Vagina (tissue), 2 donors: ENCODE results near the gene GP1BB. TPM values are rescaled to one million over a fixed set of nuclear protein-coding genes. Genes with fewer than 3 reads are reported as not detected.
"Not testable (repeated sequence)": the region's sequence is repeated elsewhere in the genome, so short reads cannot be mapped to it uniquely, and the experiment has no call there.

ENCODE experiments used
- DNase-seq, 2 donors: peaks; one replicate each; pipeline ENCODE4 v3.0.0-alpha.2; 2017; ENCODE audit errors: extremely low spot score in 2 of 2
- H3K27ac ChIP-seq: fragments of 200-600 bp; sonication (generic); one replicate; pipeline ENCODE4 v1.5.1; 2019
- H3K27me3 ChIP-seq: fragments of 200-600 bp; sonication (generic); one replicate; pipeline ENCODE4 v1.5.1; 2019
- H3K36me3 ChIP-seq, 2 donors: fragments of 200-600 bp; sonication (generic); one replicate each; pipeline ENCODE4 v1.5.1; 2017 to 2019
- H3K4me1 ChIP-seq: fragments of 200-600 bp; sonication (generic); one replicate; pipeline ENCODE4 v1.5.1; 2019
- H3K4me3 ChIP-seq, 2 donors: fragments of 200-600 bp; sonication (generic); 1 replicate in 1 of 2; 2 replicates in 1 of 2; pipeline ENCODE4 v1.5.1; 2016 to 2019
- H3K9me3 ChIP-seq: fragments of 200-600 bp; sonication (generic); one replicate; pipeline ENCODE4 v1.5.1; 2019
- POLR2A ChIP-seq, 2 donors: fragments of 450-650 bp; IDR thresholded peaks; one replicate each; pipeline ENCODE4 v1.6.1; 2017; ENCODE audit warnings: antibody characterized with exemption in 2 of 2, mild to moderate bottlenecking in 2 of 2, moderate library complexity in 2 of 2
- POLR2AphosphoS5 ChIP-seq, 2 donors: sonication (generic); formaldehyde crosslinking; IDR thresholded peaks; one replicate each; pipeline ENCODE4 v1.9.0; 2017; ENCODE audit warnings: antibody characterized with exemption in 2 of 2, mild to moderate bottlenecking in 2 of 2, low read depth in 1 of 2; ENCODE audit not compliant: insufficient read depth in 1 of 2
- intact Hi-C: fragments of 100-400 bp; cut with DNase I; formaldehyde crosslinking; loops from one replicate; pipeline ENCODE4 v1.15.1; 2023
- total RNA-seq: library from RNA; depleted of rRNA; stranded (reverse); fragments of >200 nt; gene quantifications from one replicate; pipeline ENCODE4 v1.2.3, GENCODE V29; 2016
- TF ChIP-seq, protein P1 (sequence below), 3 experiments: fragments of 450-650 bp in 2 of 3; fragments of 200-600 bp in 1 of 3; sonication (generic) in 1 of 3; IDR thresholded peaks; one replicate each; pipeline ENCODE4 v1.5.1; 2017 to 2019; ENCODE audit warnings: antibody characterized with exemption in 3 of 3, mild to moderate bottlenecking in 2 of 3, moderate library complexity in 2 of 3

The GP1BB gene
- total RNA-seq, 1 donor from 2014 or later, result 14.5 TPM

DNA sequence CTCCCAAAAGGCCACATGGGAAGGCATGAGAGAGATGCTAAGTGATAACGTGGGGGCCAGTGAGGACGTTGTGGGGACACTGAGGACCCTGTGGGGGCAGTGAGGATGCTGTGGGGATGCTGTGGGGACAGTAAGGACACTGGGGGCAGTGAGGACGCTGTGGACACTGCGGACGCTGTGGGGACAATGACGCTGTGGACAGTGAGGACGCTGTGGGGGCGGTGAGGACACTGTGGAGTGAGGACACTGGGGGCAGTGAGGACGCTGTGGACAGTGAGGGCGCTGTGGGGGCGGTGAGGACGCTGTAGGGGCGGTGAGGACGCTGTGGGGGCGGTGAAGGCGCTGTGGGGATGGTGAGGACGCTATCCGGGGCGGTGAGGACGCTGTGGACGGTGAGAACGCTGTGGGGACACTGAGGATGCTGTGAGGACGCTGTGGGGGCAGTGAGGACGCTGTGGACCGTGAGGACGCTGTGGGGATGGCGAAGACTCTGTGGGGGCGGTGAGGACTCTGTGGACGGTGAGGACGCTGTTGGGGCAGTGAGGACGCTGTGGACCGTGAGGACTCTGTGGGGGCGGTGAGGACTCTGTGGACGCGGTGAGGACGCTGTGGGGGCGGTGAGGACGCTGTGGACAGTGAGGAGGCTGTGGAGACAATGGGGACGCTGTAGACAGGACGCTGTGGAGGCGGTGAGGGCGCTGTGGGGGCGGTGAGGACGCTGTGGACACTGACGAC is 1.8 kb downstream of the GP1BB start:
- TF ChIP-seq POLR2A (IDR thresholded peaks at IDR 0.05) (no peak), POLR2AphosphoS5 (IDR thresholded peaks at IDR 0.05; ENCODE audit: insufficient read depth in 1 of 2, low read depth in 1 of 2) (no peak)
- TF ChIP-seq, protein P1, sequence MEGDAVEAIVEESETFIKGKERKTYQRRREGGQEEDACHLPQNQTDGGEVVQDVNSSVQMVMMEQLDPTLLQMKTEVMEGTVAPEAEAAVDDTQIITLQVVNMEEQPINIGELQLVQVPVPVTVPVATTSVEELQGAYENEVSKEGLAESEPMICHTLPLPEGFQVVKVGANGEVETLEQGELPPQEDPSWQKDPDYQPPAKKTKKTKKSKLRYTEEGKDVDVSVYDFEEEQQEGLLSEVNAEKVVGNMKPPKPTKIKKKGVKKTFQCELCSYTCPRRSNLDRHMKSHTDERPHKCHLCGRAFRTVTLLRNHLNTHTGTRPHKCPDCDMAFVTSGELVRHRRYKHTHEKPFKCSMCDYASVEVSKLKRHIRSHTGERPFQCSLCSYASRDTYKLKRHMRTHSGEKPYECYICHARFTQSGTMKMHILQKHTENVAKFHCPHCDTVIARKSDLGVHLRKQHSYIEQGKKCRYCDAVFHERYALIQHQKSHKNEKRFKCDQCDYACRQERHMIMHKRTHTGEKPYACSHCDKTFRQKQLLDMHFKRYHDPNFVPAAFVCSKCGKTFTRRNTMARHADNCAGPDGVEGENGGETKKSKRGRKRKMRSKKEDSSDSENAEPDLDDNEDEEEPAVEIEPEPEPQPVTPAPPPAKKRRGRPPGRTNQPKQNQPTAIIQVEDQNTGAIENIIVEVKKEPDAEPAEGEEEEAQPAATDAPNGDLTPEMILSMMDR (IDR thresholded peaks at IDR 0.05), result no peak
- Histone ChIP-seq H3K36me3 (peaks cover 0 to 29% of the 10 kb centered on the region in 2 donors), H3K27ac (no peak overlapping the region), H3K9me3 (no peaks in the 10 kb centered on the region), H3K4me3 (no peak overlapping the region), H3K27me3 (no peaks in the 10 kb centered on the region), H3K4me1 (peaks cover 13% of the 10 kb centered on the region)
- no peak for DNase-seq
- intact Hi-C loops, result no loop called here

DNA sequence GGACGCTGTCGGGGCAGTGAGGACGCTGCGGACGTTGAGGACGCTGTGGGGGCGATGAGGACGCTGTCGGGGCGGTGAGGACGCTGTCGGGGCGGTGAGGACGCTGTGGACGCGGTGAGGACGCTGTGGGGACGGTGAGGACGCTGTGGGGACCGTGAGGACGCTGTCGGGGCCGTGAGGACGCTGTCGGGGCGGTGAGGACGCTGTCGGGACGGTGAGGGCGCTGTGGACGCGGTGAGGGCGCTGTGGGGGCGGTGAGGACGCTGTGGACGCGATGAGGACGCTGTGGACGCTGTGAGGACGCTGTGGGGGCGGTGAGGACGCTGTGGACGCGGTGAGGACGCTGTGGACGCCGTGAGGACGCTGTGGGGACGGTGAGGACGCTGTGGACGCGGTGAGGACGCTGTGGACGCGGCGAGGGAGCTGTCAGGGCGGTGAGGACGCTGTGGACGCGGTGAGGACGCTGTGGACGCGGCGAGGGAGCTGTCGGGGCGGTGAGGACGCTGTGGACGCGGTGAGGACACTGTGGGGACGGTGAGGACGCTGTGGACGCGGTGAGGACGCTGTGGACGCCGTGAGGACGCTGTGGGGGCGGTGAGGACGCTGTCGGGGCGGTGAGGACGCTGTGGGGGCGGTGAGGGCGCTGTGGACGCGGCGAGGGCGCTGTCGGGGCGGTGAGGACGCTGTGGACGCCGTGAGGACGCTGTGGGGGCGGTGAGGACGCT is 2.9 kb downstream of the GP1BB start:
- Histone ChIP-seq H3K36me3 (peaks cover 0 to 18% of the 10 kb centered on the region in 2 donors), H3K4me1 (peaks cover 23% of the 10 kb centered on the region)
- DNase-seq, H3K9me3 ChIP-seq, H3K4me3 ChIP-seq, H3K27me3 ChIP-seq, intact Hi-C loops, H3K27ac ChIP-seq: not testable (repeated sequence)

DNA sequence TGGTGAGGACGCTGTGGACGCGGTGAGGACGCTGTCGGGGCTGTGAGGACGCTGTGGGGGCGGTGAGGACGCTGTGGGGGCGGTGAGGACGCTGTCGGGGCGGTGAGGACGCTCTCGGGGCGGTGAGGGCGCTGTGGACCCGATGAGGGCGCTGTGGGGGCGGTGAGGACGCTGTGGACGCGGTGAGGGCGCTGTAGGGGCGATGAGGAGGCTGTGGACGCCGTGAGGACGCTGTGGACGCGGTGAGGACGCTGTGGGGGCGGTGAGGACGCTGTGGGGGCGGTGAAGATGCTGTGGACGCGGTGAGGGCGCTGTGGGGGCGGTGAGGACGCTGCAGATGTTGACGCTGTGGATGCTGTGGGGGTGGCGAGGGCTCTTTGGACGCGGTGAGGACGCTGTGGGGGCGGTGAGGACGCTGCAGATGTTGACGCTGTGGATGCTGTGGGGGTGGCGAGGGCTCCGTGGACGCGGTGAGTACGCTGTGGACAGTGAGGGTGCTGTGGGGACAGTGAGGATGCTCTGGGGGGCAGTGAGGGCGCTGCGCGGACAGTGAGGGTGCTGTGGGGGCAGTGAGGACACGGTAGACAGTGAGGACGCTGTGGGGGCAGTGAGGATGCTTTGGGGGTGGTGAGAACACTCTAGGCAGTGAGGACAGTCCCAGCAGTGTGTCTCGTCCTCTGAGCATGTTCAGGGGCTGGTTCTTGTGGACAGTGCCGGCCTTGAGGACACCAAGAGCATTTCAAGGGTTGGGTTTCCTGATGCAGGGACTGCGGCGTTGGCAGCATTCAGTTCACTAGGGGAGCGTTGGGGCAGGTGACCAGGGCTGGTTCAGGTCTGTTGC is 4.2 kb downstream of the GP1BB start:
- intact Hi-C loops, result no loop called here
- DNase-seq, result no peak
- no peak overlapping the region for H3K27ac ChIP-seq
- H3K4me1 ChIP-seq, result peaks cover 23% of the 10 kb centered on the region
- no peaks in the 10 kb centered on the region for H3K9me3 ChIP-seq
- H3K36me3 ChIP-seq, result peaks cover 0 to 7% of the 10 kb centered on the region in 2 donors
- TF ChIP-seq POLR2AphosphoS5 (IDR thresholded peaks at IDR 0.05; ENCODE audit: insufficient read depth in 1 of 2, low read depth in 1 of 2), result no peak
- TF ChIP-seq, protein P1 (IDR thresholded peaks at IDR 0.05), result no peak
- TF ChIP-seq POLR2A (IDR thresholded peaks at IDR 0.05), result no peak
- no peak overlapping the region for H3K4me3 ChIP-seq
- no peaks in the 10 kb centered on the region for H3K27me3 ChIP-seq

DNA sequence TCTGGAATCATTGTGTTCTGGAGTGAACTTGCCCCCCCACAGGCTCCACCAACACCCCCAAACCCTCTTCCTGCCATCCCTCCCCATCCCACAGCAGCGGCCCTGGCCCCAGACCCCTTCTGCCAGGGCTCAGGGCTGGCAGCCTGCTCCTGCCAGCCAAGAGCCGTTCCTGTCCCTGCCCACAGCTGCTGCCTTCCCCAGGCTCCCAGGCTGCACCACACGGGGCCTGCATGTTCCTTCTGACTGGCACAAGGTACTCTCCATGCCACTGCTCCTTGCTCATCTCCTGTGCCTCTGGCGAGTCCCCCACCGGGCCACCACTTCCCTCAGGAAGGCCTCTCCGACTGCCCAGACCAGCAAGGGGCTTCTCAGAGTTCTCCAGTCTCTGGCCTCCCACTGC is 4.9 kb downstream of the GP1BB start:
- no peak for DNase-seq
- intact Hi-C loops, result no loop called here
- Histone ChIP-seq H3K4me1 (peaks cover 16% of the 10 kb centered on the region), H3K36me3 (no peaks in the 10 kb centered on the region), H3K27me3 (no peaks in the 10 kb centered on the region), H3K4me3 (no peak overlapping the region), H3K27ac (no peak overlapping the region), H3K9me3 (no peaks in the 10 kb centered on the region)
- no peak for TF ChIP-seq POLR2A (IDR thresholded peaks at IDR 0.05)
- no peak for TF ChIP-seq POLR2AphosphoS5 (IDR thresholded peaks at IDR 0.05; ENCODE audit: insufficient read depth in 1 of 2, low read depth in 1 of 2)
- TF ChIP-seq, protein P1 (IDR thresholded peaks at IDR 0.05), result no peak

DNA sequence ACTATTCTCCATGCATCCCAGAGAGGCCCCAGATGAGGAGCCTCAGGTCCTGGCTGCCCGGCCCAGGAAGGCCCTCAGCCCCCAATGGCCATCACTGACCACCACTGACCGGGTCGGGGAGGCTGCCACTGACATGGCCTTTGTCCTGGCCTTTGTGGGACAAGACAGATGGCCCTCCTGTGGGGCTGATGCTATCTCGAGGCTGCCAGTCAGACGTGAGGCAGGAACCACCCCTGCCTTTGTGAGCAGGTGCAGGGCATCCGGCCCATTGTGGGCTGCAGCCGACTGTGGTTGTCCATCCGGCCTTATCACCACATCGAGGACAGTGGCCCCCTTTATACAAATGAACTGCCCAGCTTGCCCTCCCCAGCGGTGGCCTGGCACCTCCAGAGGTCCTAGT is 5.5 kb downstream of the GP1BB start:
- H3K36me3 ChIP-seq, result no peaks in the 10 kb centered on the region
- no peak for DNase-seq
- no peaks in the 10 kb centered on the region for H3K27me3 ChIP-seq
- no peak for TF ChIP-seq POLR2A (IDR thresholded peaks at IDR 0.05)
- TF ChIP-seq, protein P1 (IDR thresholded peaks at IDR 0.05), result no peak
- TF ChIP-seq POLR2AphosphoS5 (IDR thresholded peaks at IDR 0.05; ENCODE audit: insufficient read depth in 1 of 2, low read depth in 1 of 2), result no peak
- H3K9me3 ChIP-seq, result no peaks in the 10 kb centered on the region
- H3K27ac ChIP-seq, result no peak overlapping the region
- H3K4me3 ChIP-seq, result no peak overlapping the region
- peaks cover 10% of the 10 kb centered on the region for H3K4me1 ChIP-seq
- intact Hi-C loops, result no loop called here
